SU-DHL-6 (cell line): ENCODE data around the gene STK32B.

Experiments used
- H2AFZ ChIP-seq: fragments of 200-600 bp; sonication (generic); 2 replicates; pipeline ENCODE4 v1.6.1; 2014; ENCODE audit warnings: low read depth, mild to moderate bottlenecking, moderate library complexity, mixed read lengths, antibody characterized with exemption, low read length; ENCODE audit not compliant: severe bottlenecking
- H3F3A ChIP-seq: fragments of 200-600 bp; shearing (Covaris generic); 2 replicates; pipeline ENCODE4 v1.6.0; 2016; ENCODE audit warnings: antibody characterized with exemption, mild to moderate bottlenecking; ENCODE audit not compliant: insufficient read depth
- H3K27ac ChIP-seq: fragments of 200-600 bp; sonication (generic); 2 replicates; pipeline ENCODE4 v1.5.1; 2016; ENCODE audit warnings: low read depth, mild to moderate bottlenecking, low read length, moderate library complexity, mixed read lengths
- H3K27me3 ChIP-seq: fragments of 200-600 bp; sonication (generic), shearing (Covaris generic); 2 replicates; pipeline ENCODE4 v1.6.0; 2014; ENCODE audit warnings: mild to moderate bottlenecking, low read length
- H3K36me3 ChIP-seq: fragments of 200-600 bp; sonication (generic); 2 replicates; pipeline ENCODE4 v1.6.1; 2014; ENCODE audit warnings: mild to moderate bottlenecking, low read length, mixed read lengths
- H3K4me2 ChIP-seq: fragments of 300-600, 200-600 bp; shearing (Covaris generic), sonication (generic); 2 replicates; pipeline ENCODE4 v1.6.0; 2014; ENCODE audit warnings: low read length, low read depth, mild to moderate bottlenecking; ENCODE audit not compliant: poor library complexity, severe bottlenecking
- H3K4me3 ChIP-seq: fragments of 200-600 bp; sonication (generic); 2 replicates; pipeline ENCODE4 v1.5.1; 2014; ENCODE audit warnings: antibody characterized with exemption, low read length, mild to moderate bottlenecking, mixed read lengths; ENCODE audit not compliant: insufficient read depth, poor library complexity, severe bottlenecking
- H3K79me2 ChIP-seq: fragments of 200-600 bp; sonication (generic); 2 replicates; pipeline ENCODE4 v1.6.1; 2014; ENCODE audit warnings: mild to moderate bottlenecking, low read length, moderate library complexity; ENCODE audit not compliant: insufficient read depth
- H3K9ac ChIP-seq: fragments of 200-600 bp; sonication (generic); 2 replicates; pipeline ENCODE4 v1.7.0; 2014; ENCODE audit warnings: mild to moderate bottlenecking, low read length
- H3K9me2 ChIP-seq: fragments of 200-600 bp; sonication (generic); replicated peaks from 2 replicates; pipeline ENCODE4 v1.6.1; 2014; ENCODE audit warnings: low read length; ENCODE audit not compliant: insufficient read depth
- H3K9me3 ChIP-seq: fragments of 200-600 bp; sonication (generic); 2 replicates; pipeline ENCODE4 v1.6.1; 2014; ENCODE audit warnings: low read length, mixed read lengths; ENCODE audit not compliant: insufficient read depth
- H4K20me1 ChIP-seq: fragments of 200-600 bp; sonication (generic); 2 replicates; pipeline ENCODE4 v1.6.1; 2014; ENCODE audit warnings: low read depth, mild to moderate bottlenecking, antibody characterized with exemption, low read length, moderate library complexity, mixed read lengths
- EZH2phosphoT487 ChIP-seq: fragments of 200-600 bp; sonication (generic), shearing (Covaris generic); conservative IDR thresholded peaks from 2 replicates; pipeline ENCODE4 v1.6.1; 2018; ENCODE audit warnings: mild to moderate bottlenecking, antibody characterized with exemption, low read length, moderate library complexity, mixed read lengths
- TF ChIP-seq, protein P1 (sequence below): fragments of 200-600 bp; sonication (generic); IDR thresholded peaks from one replicate; pipeline ENCODE4 v1.5.1; 2017; ENCODE audit warnings: antibody characterized with exemption, mild to moderate bottlenecking, low read length, moderate library complexity; ENCODE audit not compliant: insufficient read depth, poor library complexity, severe bottlenecking

STK32B gene

DNA sequence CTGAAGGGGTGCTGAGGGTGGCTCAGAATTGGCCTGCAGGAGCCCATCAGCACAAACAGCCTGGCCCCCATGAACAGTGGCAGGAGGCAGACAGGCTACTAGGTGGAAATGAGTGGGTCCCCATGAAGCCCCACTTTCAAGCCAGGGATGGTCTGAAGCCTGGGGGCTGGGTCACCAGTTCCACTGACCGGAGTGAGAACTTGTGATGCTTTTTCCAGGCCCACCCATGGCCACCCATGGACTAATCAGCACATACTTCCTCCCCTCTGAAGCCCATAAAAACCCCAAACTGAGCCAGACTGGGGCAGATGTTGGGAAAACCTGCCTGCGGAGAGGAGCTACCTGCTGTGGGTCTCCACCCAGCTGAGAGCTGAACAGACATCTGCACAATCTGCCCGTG is 372.9 kb downstream of the STK32B start:
- H3K9ac ChIP-seq = no peak overlapping the region
- H3K36me3 ChIP-seq = no peaks in the 10 kb centered on the region
- H4K20me1 ChIP-seq = no peaks in the 10 kb centered on the region
- no peaks in the 10 kb centered on the region for H3K27me3 ChIP-seq
- no peaks in the 10 kb centered on the region for H3K9me3 ChIP-seq
- no peak for TF ChIP-seq EZH2phosphoT487
- TF ChIP-seq, protein P1, sequence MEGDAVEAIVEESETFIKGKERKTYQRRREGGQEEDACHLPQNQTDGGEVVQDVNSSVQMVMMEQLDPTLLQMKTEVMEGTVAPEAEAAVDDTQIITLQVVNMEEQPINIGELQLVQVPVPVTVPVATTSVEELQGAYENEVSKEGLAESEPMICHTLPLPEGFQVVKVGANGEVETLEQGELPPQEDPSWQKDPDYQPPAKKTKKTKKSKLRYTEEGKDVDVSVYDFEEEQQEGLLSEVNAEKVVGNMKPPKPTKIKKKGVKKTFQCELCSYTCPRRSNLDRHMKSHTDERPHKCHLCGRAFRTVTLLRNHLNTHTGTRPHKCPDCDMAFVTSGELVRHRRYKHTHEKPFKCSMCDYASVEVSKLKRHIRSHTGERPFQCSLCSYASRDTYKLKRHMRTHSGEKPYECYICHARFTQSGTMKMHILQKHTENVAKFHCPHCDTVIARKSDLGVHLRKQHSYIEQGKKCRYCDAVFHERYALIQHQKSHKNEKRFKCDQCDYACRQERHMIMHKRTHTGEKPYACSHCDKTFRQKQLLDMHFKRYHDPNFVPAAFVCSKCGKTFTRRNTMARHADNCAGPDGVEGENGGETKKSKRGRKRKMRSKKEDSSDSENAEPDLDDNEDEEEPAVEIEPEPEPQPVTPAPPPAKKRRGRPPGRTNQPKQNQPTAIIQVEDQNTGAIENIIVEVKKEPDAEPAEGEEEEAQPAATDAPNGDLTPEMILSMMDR = no peak
- H3F3A ChIP-seq = no peaks in the 10 kb centered on the region
- no peak overlapping the region for H3K4me2 ChIP-seq
- no peak overlapping the region for H2AFZ ChIP-seq
- no peaks in the 10 kb centered on the region for H3K9me2 ChIP-seq
- no peaks in the 10 kb centered on the region for H3K79me2 ChIP-seq
- no peak overlapping the region for H3K4me3 ChIP-seq
- H3K27ac ChIP-seq = no peak overlapping the region

DNA sequence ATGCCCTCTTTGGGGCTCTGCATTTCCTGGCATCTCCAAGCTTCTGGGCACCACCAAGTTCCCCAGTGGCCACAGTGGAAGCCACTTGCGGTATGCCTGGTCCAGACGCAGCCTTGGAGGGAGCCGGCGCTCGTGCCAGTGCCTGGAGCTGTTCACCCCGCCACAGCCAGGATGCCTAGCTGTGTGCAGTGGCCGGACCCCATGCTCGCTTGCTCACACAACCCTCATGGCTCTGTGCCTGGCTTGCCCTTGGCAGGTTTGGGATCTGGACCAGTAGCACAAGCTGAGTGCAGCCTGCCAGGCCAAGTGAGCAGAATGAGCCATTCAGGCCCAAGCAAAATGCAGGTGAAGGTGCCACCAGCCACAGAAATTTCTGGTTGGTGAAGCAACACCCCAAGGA is 373.6 kb downstream of the STK32B start:
- no peak for TF ChIP-seq EZH2phosphoT487
- TF ChIP-seq, protein P1 = no peak
- no peaks in the 10 kb centered on the region for H3K27me3 ChIP-seq
- H3K36me3 ChIP-seq = no peaks in the 10 kb centered on the region
- H3K4me2 ChIP-seq = no peak overlapping the region
- no peaks in the 10 kb centered on the region for H3K9me3 ChIP-seq
- H3K4me3 ChIP-seq = no peak overlapping the region
- H3K79me2 ChIP-seq = no peaks in the 10 kb centered on the region
- H4K20me1 ChIP-seq = no peaks in the 10 kb centered on the region
- no peak overlapping the region for H3K9ac ChIP-seq
- H2AFZ ChIP-seq = no peak overlapping the region
- no peaks in the 10 kb centered on the region for H3F3A ChIP-seq
- no peaks in the 10 kb centered on the region for H3K9me2 ChIP-seq
- no peak overlapping the region for H3K27ac ChIP-seq

DNA sequence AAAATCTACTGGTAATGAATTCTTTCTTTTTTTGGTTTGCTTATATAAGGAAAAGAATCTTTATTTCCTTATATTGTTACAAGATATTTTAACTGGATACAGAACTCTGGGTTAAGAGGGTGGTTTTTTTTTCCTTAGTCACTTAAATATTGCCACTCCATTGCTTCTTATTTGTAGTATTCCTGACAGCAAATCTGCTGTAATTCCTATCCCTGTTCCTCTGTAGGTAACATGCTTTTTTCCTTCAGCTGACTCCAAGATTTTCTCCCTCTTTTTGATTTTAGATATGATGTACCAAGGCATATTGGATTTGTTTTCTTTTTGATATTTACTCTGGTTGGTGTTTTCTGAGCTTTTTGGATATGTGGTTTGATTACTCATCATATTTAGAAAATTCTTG is 378.5 kb downstream of the STK32B start:
- no peak overlapping the region for H3K4me2 ChIP-seq
- TF ChIP-seq, protein P1 = no peak
- TF ChIP-seq EZH2phosphoT487 = no peak
- no peak overlapping the region for H3K27ac ChIP-seq
- no peaks in the 10 kb centered on the region for H4K20me1 ChIP-seq
- H3F3A ChIP-seq = no peaks in the 10 kb centered on the region
- no peak overlapping the region for H2AFZ ChIP-seq
- H3K9ac ChIP-seq = no peak overlapping the region
- no peaks in the 10 kb centered on the region for H3K9me2 ChIP-seq
- no peaks in the 10 kb centered on the region for H3K79me2 ChIP-seq
- H3K9me3 ChIP-seq = no peaks in the 10 kb centered on the region
- no peaks in the 10 kb centered on the region for H3K27me3 ChIP-seq
- H3K36me3 ChIP-seq = no peaks in the 10 kb centered on the region
- no peak overlapping the region for H3K4me3 ChIP-seq

DNA sequence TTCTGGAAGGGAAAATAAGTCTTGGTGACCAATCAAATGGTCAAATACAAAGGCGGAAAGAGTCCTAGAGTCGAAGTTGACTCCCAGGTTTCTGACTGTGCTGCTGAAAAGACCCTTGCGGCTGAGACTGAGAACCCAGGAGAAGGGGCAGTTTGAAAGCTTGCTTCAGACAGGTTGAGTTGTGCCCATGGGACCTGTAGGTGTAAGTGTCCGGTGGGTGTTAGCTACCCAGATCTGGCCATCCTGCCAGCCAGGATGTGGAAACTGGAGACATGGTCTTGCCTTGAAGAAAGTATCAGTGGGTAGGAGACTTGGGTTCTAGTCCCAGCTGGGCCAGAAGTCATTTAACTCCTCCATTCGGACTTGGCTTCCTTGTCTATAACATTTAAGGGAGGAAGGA is 381.9 kb downstream of the STK32B start:
- H3K4me3 ChIP-seq = no peak overlapping the region
- H3K79me2 ChIP-seq = no peaks in the 10 kb centered on the region
- no peaks in the 10 kb centered on the region for H3K9me2 ChIP-seq
- H3F3A ChIP-seq = no peaks in the 10 kb centered on the region
- H2AFZ ChIP-seq = no peak overlapping the region
- H4K20me1 ChIP-seq = no peaks in the 10 kb centered on the region
- H3K9ac ChIP-seq = no peak overlapping the region
- no peak overlapping the region for H3K4me2 ChIP-seq
- H3K9me3 ChIP-seq = no peaks in the 10 kb centered on the region
- H3K27ac ChIP-seq = no peak overlapping the region
- no peaks in the 10 kb centered on the region for H3K36me3 ChIP-seq
- H3K27me3 ChIP-seq = no peaks in the 10 kb centered on the region
- TF ChIP-seq EZH2phosphoT487 = no peak
- TF ChIP-seq, protein P1 = no peak
